Small intestine (tissue), 7 donors: ENCODE measurements around the gene PCDHGB7. TPM values are rescaled to one million over a fixed set of nuclear protein-coding genes. Genes with fewer than 3 reads are reported as not detected.
"Not testable (repeated sequence)": the region's sequence is repeated elsewhere in the genome, so short reads cannot be mapped to it uniquely, and the experiment has no call there.

ENCODE experiments used
- DNase-seq, 2 donors: peaks; one replicate each; pipeline versions ENCODE4 v3.0.0 to v3.0.0-alpha.2; 2013
- FAIRE-seq: peaks from 2 replicates; lab custom pipeline; 2012; peaks lifted over from hg19 to GRCh38; lab: Jason Lieb, UNC
- H3K27ac ChIP-seq, 3 donors: one replicate each; pipeline ENCODE4 v1.5.1; 2013; ENCODE audit warnings: low read length in 2 of 3, mild to moderate bottlenecking in 2 of 3, control low read depth in 1 of 3, inconsistent platforms in 1 of 3, low read depth in 1 of 3, moderate library complexity in 1 of 3
- H3K27me3 ChIP-seq, 3 donors: one replicate each; pipeline ENCODE4 v1.6.1; 2013; ENCODE audit warnings: low read length in 3 of 3, inconsistent platforms in 1 of 3; ENCODE audit not compliant: control insufficient read depth in 3 of 3, insufficient read depth in 3 of 3
- H3K36me3 ChIP-seq, 3 donors: one replicate each; pipeline ENCODE4 v1.6.1; 2013; ENCODE audit warnings: low read length in 3 of 3, inconsistent platforms in 1 of 3, low read depth in 1 of 3, mild to moderate bottlenecking in 1 of 3, moderate library complexity in 1 of 3; ENCODE audit not compliant: control insufficient read depth in 3 of 3, insufficient read depth in 2 of 3
- H3K4me1 ChIP-seq, 3 donors: one replicate each; pipeline ENCODE4 v1.6.1; 2013; ENCODE audit warnings: low read length in 2 of 3, inconsistent platforms in 1 of 3, low read depth in 1 of 3, mild to moderate bottlenecking in 1 of 3, moderate library complexity in 1 of 3; ENCODE audit not compliant: control insufficient read depth in 3 of 3, insufficient read depth in 2 of 3
- H3K4me3 ChIP-seq, 3 donors: one replicate each; pipeline ENCODE4 v1.5.1; 2013; ENCODE audit warnings: low read length in 3 of 3, control low read depth in 1 of 3, inconsistent platforms in 1 of 3, low read depth in 1 of 3, mild to moderate bottlenecking in 1 of 3, moderate library complexity in 1 of 3
- H3K9me3 ChIP-seq, 2 donors: one replicate each; pipeline ENCODE4 v1.6.1; 2013; ENCODE audit warnings: low read depth in 1 of 2, low read length in 1 of 2; ENCODE audit not compliant: control insufficient read depth in 2 of 2, insufficient read depth in 1 of 2
- WGBS, 3 donors: extraction: QIAGEN DNeasy Blood & Tissue Kit; methylation state at CpG; one replicate each; pipeline ENCODE4 v1.1.7; 2013; 5-methylcytosine and 5-hydroxymethylcytosine counted together
- polyA plus RNA-seq, 4 donors: library from polyadenylated mRNA; stranded (reverse) in 3 of 4; unstranded in 1 of 4; fragments of 200-250 nt in 3 of 4; fragments of 120-200 nt in 1 of 4; gene quantifications; one replicate each; pipeline versions ENCODE4 v1.2.1 to v1.2.3, GENCODE V29; 2013
- donor health status: healthy with polysubstance abuse.
- donor health status: control.
- donor health status: control.
- donor health status: Bipolar disorder and iron deficiency.
- donor health status: healthy.

PCDHGB7 gene
- polyA plus RNA-seq, 4 donors: 1.8 to 2.8 TPM; not detected in 2

GRCh38 chr5:141432308-141432707 lies 14.8 kb downstream of the PCDHGB7 start:
- not testable (repeated sequence) for H3K4me1 ChIP-seq, H3K36me3 ChIP-seq, FAIRE-seq, H3K4me3 ChIP-seq, H3K27ac ChIP-seq, DNase-seq
- 36 to 57% (median 50%) methylated on average over 22 to 38 of the region's 38 CpGs for WGBS, 3 donors
- H3K27me3 ChIP-seq: peaks cover 0 to 29% (median 10%) of the 10 kb centered on the region in 3 donors
- peaks cover 2 to 55% of the 10 kb centered on the region in 2 donors for H3K9me3 ChIP-seq

GRCh38 chr5:141432726-141433125 lies 15.2 kb downstream of the PCDHGB7 start:
- FAIRE-seq, H3K36me3 ChIP-seq, H3K4me3 ChIP-seq, H3K27ac ChIP-seq, DNase-seq, H3K4me1 ChIP-seq: not testable (repeated sequence)
- H3K9me3 ChIP-seq: peaks cover 2 to 51% of the 10 kb centered on the region in 2 donors
- WGBS, 3 donors: 29 to 41% (median 40%) methylated on average over 25 to 29 of the region's 29 CpGs
- peaks cover 0 to 26% (median 8%) of the 10 kb centered on the region in 3 donors for H3K27me3 ChIP-seq

DNA sequence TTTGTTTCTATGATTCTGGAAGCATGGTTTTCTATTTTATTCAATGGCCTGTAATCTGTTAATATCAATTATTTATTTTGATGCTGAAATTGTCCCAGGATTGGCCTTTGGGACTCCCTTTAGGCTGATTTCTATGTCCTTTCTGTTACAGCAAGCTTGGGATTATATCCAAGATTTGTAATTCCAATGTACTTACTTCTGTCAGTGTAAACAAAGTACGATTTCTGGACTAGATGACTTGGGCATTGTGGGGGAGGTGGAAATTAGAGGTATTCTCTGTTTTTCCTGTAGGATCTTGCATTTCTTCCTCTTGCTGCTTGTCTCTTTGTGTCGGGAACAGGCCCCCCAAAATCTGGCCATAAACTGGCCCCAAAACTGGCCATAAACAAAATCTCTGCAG lies 16.5 kb downstream of the PCDHGB7 start:
- WGBS, 3 donors: 64 to 75% (median 71%) methylated on average over 2 of the region's 2 CpGs
- H3K27me3 ChIP-seq: peaks cover 0 to 26% (median 8%) of the 10 kb centered on the region in 3 donors
- H3K9me3 ChIP-seq: peaks cover 0 to 45% of the 10 kb centered on the region in 2 donors
- DNase-seq: no peak
- no peak overlapping the region for H3K27ac ChIP-seq
- no peak overlapping the region for H3K4me3 ChIP-seq
- no peaks in the 10 kb centered on the region for H3K4me1 ChIP-seq
- no peaks in the 10 kb centered on the region for H3K36me3 ChIP-seq
- no peak for FAIRE-seq

DNA sequence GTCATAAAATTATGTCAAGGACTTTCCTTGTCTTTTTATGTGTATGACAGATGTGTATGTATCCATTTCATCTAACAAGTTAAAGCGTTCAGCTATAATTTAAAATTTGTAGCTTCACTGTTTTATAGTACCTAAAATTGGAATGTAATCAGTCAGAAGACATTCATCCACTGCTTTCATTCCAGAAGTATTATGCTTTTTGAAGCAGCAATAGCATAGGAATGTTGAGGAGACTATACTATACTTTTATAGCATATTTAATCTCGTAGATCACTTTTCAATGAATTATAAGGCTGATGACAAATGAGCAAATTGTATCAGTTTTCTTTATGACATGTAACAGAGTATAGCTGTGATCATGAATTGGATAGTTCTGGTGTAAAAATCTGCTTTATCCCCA lies 19.7 kb downstream of the PCDHGB7 start:
- 85 to 87% (median 87%) methylated on average over 2 of the region's 2 CpGs for WGBS, 3 donors
- DNase-seq (no peak), FAIRE-seq (no peak)
- Histone ChIP-seq H3K4me3 (no peak overlapping the region), H3K9me3 (peaks cover 0 to 53% of the 10 kb centered on the region in 2 donors), H3K27ac (no peak overlapping the region), H3K36me3 (no peaks in the 10 kb centered on the region), H3K27me3 (peaks cover 0 to 6% (median 2%) of the 10 kb centered on the region in 3 donors), H3K4me1 (no peaks in the 10 kb centered on the region)

- Histone ChIP-seq H3K4me3 (no peak overlapping the region), H3K4me1 (no peaks in the 10 kb centered on the region), H3K9me3 (peaks cover 0 to 39% of the 10 kb centered on the region in 2 donors), H3K27ac (no peak overlapping the region), H3K27me3 (peaks cover 0 to 2% (median 0%) of the 10 kb centered on the region in 3 donors), H3K36me3 (no peaks in the 10 kb centered on the region)
- no peak for DNase-seq
- no peak for FAIRE-seq
- WGBS, 3 donors: 64 to 70% (median 68%) methylated on average over 10 of the region's 10 CpGs
These were observed 22.1 kb downstream of the PCDHGB7 start for GRCh38 chr5:141439411-141440141.

DNA sequence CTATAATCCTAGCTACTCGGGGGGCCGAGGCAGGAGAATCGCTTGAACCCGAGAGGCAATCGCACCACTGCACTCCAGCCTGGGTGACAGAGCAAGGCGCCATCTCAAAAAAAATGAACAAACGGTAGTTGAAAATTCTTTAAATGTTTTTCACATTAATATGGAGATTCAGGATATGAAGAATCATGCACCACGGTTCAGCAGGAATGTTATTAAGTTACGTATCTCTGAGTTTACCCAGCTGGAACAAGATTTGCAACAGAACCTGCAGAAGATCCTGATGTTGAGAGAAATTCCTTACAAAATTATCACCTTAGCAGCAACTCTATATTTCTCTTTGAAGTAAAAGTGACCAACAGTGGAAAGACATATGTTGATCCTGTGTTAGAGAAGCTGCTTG lies 22.9 kb downstream of the PCDHGB7 start:
- no peak overlapping the region for H3K4me3 ChIP-seq
- no peak for DNase-seq

GRCh38 chr5:141441571-141442170 lies 24.2 kb downstream of the PCDHGB7 start:
- FAIRE-seq (no peak), DNase-seq (no peak)
- WGBS, 3 donors: 50 to 68% (median 68%) methylated on average over 50 of the region's 50 CpGs
- Histone ChIP-seq H3K9me3 (peaks cover 0 to 39% of the 10 kb centered on the region in 2 donors), H3K27ac (no peak overlapping the region), H3K36me3 (no peaks in the 10 kb centered on the region), H3K4me3 (no peak overlapping the region), H3K4me1 (no peaks in the 10 kb centered on the region), H3K27me3 (peaks cover 0 to 2% (median 0%) of the 10 kb centered on the region in 3 donors)

More for the DNA sequence above, 22.9 kb downstream of the PCDHGB7 start:
- no peak for FAIRE-seq
- Histone ChIP-seq H3K27me3 (peaks cover 0 to 2% (median 0%) of the 10 kb centered on the region in 3 donors), H3K9me3 (peaks cover 0 to 39% of the 10 kb centered on the region in 2 donors), H3K27ac (no peak overlapping the region), H3K4me1 (no peaks in the 10 kb centered on the region), H3K36me3 (no peaks in the 10 kb centered on the region)
- WGBS, 3 donors: 90 to 93% (median 90%) methylated on average over 9 of the region's 9 CpGs

DNA sequence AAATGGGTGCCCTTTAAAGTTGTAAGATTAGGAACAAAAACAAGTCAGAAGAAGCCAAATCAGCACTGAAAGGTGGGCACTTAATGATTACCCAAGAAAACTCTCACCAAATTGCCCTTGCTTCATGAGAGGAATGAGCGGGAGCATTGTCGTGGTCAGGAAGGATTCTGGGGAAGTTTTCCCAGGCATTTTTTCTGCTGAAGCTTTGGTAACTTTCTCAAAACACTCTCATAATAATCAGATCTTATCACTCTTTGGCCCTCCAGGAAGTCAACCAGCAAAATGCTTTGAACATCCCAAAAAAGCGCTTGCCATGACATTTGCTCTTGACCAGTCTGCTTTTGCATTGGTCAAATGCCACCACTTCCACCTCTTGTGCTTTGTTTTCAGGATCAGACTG lies 47.9 kb downstream of the PCDHGB7 start:
- no peak overlapping the region for H3K4me3 ChIP-seq
- peaks cover 0 to 2% (median 0%) of the 10 kb centered on the region in 3 donors for H3K36me3 ChIP-seq
- FAIRE-seq (no peak), DNase-seq (no peak)
- WGBS, 3 donors: 92 to 94% (median 94%) methylated on average over 3 of the region's 3 CpGs
- no peaks in the 10 kb centered on the region for H3K4me1 ChIP-seq
- H3K9me3 ChIP-seq: peaks cover 0 to 2% of the 10 kb centered on the region in 2 donors
- no peak overlapping the region for H3K27ac ChIP-seq
- H3K27me3 ChIP-seq: no peaks in the 10 kb centered on the region
